ENCODE measurements around the gene CENPX.

DNA sequence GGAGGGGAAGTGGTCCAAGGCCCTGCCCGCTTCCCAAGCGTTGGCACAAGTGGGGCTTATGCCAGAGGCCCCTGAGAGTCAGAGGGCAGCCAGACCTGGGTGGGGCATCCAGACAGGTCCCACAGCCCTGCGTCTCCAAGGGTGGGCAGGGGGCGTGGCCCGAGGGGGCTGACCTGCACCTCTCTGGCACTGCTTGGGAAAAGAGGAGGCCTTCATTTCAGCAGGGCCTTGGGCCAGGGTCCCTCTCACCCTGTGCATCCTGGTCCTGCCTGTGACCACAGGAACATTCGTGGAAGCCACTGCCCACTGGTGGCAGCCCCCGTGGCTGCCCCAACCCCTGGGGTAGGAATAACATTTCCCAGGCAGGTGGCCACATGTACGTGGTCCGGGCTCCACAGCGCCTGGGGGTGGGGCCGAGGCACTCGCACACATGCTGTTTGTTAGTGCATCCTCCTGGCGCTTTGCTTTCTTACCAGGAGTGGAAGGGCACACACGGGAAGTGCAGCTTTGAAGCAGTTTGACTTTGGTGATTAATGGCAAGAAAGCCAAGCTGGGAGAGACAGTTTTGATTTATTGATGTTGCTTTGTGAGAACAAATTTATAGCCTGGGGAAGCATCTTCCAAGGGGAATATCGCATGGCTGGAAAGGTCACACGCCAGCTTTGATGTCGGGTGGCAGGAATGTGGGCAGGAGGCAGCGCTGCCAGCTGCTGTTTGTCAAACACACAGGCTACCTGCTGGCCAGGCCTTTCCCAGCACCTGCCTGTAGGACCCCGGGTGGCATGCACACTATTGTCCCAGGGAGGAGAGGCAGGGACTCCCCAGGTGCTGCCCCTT, 4.3 kb downstream of the CENPX start:
- no peak for TF ChIP-seq POLR2A (IDR thresholded peaks at IDR 0.05; ENCODE audit: low read depth, low read length)
- TF ChIP-seq, protein P1, sequence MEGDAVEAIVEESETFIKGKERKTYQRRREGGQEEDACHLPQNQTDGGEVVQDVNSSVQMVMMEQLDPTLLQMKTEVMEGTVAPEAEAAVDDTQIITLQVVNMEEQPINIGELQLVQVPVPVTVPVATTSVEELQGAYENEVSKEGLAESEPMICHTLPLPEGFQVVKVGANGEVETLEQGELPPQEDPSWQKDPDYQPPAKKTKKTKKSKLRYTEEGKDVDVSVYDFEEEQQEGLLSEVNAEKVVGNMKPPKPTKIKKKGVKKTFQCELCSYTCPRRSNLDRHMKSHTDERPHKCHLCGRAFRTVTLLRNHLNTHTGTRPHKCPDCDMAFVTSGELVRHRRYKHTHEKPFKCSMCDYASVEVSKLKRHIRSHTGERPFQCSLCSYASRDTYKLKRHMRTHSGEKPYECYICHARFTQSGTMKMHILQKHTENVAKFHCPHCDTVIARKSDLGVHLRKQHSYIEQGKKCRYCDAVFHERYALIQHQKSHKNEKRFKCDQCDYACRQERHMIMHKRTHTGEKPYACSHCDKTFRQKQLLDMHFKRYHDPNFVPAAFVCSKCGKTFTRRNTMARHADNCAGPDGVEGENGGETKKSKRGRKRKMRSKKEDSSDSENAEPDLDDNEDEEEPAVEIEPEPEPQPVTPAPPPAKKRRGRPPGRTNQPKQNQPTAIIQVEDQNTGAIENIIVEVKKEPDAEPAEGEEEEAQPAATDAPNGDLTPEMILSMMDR (IDR thresholded peaks at IDR 0.05; ENCODE audit: extremely low read depth in 1 of 2, insufficient read depth in 1 of 2, low read depth in 1 of 2, low read length in 2 of 2): no peak
- TF ChIP-seq EZH2 (IDR thresholded peaks at IDR 0.05; ENCODE audit: borderline replicate concordance, low read depth, low read length, severe bottlenecking): no peak
- TF ChIP-seq JUN (IDR thresholded peaks at IDR 0.05; ENCODE audit: borderline replicate concordance, insufficient read depth, insufficient read length, low read depth): no peak
- no peak for TF ChIP-seq POLR2AphosphoS5 (IDR thresholded peaks at IDR 0.05; ENCODE audit: insufficient read depth, low read depth, low read length)
- TF ChIP-seq, protein P2, sequence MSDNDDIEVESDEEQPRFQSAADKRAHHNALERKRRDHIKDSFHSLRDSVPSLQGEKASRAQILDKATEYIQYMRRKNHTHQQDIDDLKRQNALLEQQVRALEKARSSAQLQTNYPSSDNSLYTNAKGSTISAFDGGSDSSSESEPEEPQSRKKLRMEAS (IDR thresholded peaks at IDR 0.05; ENCODE audit: insufficient read depth, insufficient read length): no peak
